Liver (tissue), 9 donors: Measurements from ENCODE around the gene TMEM107. TPM values are rescaled to one million over a fixed set of nuclear protein-coding genes. Genes with fewer than 3 reads are reported as not detected.

Source experiments
- DNase-seq: peaks from one replicate; pipeline ENCODE4 v3.0.0-alpha.2; 2017; ENCODE audit warnings: low spot score
- H3K27ac ChIP-seq, 2 donors: one replicate each; pipeline ENCODE4 v1.7.0; 2013; ENCODE audit warnings: inconsistent platforms in 2 of 2, low read length in 2 of 2, control low read depth in 1 of 2, low read depth in 1 of 2, mild to moderate bottlenecking in 1 of 2
- H3K27me3 ChIP-seq, 4 donors: one replicate each; pipeline versions ENCODE4 v1.6.1 to v1.7.0; 2013; ENCODE audit warnings: low read length in 3 of 4, inconsistent platforms in 1 of 4, mild to moderate bottlenecking in 1 of 4, moderate library complexity in 1 of 4; ENCODE audit not compliant: control insufficient read depth in 4 of 4, insufficient read depth in 4 of 4
- H3K36me3 ChIP-seq, 4 donors: one replicate each; pipeline versions ENCODE4 v1.6.1 to v1.7.0; 2013; ENCODE audit warnings: low read length in 3 of 4, mild to moderate bottlenecking in 3 of 4, low read depth in 1 of 4, moderate library complexity in 1 of 4; ENCODE audit not compliant: control insufficient read depth in 4 of 4, insufficient read depth in 3 of 4
- H3K4me1 ChIP-seq, 4 donors: one replicate each; pipeline versions ENCODE4 v1.6.1 to v1.7.0; 2013; ENCODE audit warnings: low read length in 3 of 4, mild to moderate bottlenecking in 3 of 4, moderate library complexity in 1 of 4; ENCODE audit not compliant: control insufficient read depth in 4 of 4, insufficient read depth in 4 of 4
- H3K4me3 ChIP-seq, 3 donors: one replicate each; pipeline versions ENCODE4 v1.6.1 to v1.7.0; 2013; ENCODE audit warnings: low read length in 3 of 3, control low read depth in 1 of 3, low read depth in 1 of 3, mild to moderate bottlenecking in 1 of 3
- H3K9ac ChIP-seq, 2 donors: one replicate each; pipeline ENCODE4 v1.7.0; 2013; ENCODE audit warnings: low read length in 2 of 2, mild to moderate bottlenecking in 2 of 2, moderate library complexity in 2 of 2, control low read depth in 1 of 2, low read depth in 1 of 2
- H3K9me3 ChIP-seq, 4 donors: one replicate each; pipeline versions ENCODE4 v1.6.1 to v1.7.0; 2013; ENCODE audit warnings: low read length in 3 of 4; ENCODE audit not compliant: control insufficient read depth in 4 of 4
- EGR1 ChIP-seq, 2 donors: IDR thresholded peaks; 2 replicates each; pipeline ENCODE4 v1.6.1; 2016 to 2018; ENCODE audit warnings: antibody characterized with exemption in 2 of 2, low read depth in 2 of 2
- FOXA1 ChIP-seq: IDR thresholded peaks from 2 replicates; pipeline ENCODE4 v1.6.1; 2016; ENCODE audit warnings: antibody characterized with exemption
- FOXA2 ChIP-seq: IDR thresholded peaks from 2 replicates; pipeline ENCODE4 v1.6.1; 2016; ENCODE audit warnings: antibody characterized with exemption
- GABPA ChIP-seq, 2 donors: IDR thresholded peaks in 1 of 2; conservative IDR thresholded peaks in 1 of 2; 2 replicates each; pipeline ENCODE4 v1.6.1; 2016; ENCODE audit warnings: antibody characterized with exemption in 2 of 2, mild to moderate bottlenecking in 1 of 2, moderate library complexity in 1 of 2
- HNF4A ChIP-seq, 2 donors: conservative IDR thresholded peaks; 2 replicates each; pipeline ENCODE4 v1.6.1; 2016; ENCODE audit warnings: antibody characterized with exemption in 2 of 2, mild to moderate bottlenecking in 2 of 2
- HNF4G ChIP-seq: IDR thresholded peaks from 2 replicates; pipeline ENCODE4 v1.6.1; 2016; ENCODE audit warnings: antibody characterized with exemption
- JUND ChIP-seq, 2 donors: IDR thresholded peaks; 2 replicates each; pipeline ENCODE4 v1.6.1; 2016; ENCODE audit warnings: antibody characterized with exemption in 2 of 2
- MAX ChIP-seq: IDR thresholded peaks from 2 replicates; pipeline ENCODE4 v1.6.1; 2016; ENCODE audit warnings: antibody characterized with exemption
- NR2F2 ChIP-seq: IDR thresholded peaks from 2 replicates; pipeline ENCODE4 v1.6.1; 2016; ENCODE audit warnings: antibody characterized with exemption
- RAD21 ChIP-seq, 2 donors: IDR thresholded peaks; 2 replicates each; pipeline ENCODE4 v1.6.1; 2016; ENCODE audit warnings: antibody characterized with exemption in 2 of 2, mild to moderate bottlenecking in 2 of 2
- REST ChIP-seq: IDR thresholded peaks from 2 replicates; pipeline ENCODE4 v1.6.1; 2016; ENCODE audit warnings: antibody characterized with exemption, mild to moderate bottlenecking
- RXRA ChIP-seq, 2 donors: IDR thresholded peaks; 2 replicates each; pipeline ENCODE4 v1.6.1; 2017 to 2018; ENCODE audit warnings: antibody characterized with exemption in 2 of 2, mild to moderate bottlenecking in 1 of 2
- SP1 ChIP-seq: IDR thresholded peaks from 2 replicates; pipeline ENCODE4 v1.6.1; 2018; ENCODE audit warnings: antibody characterized with exemption, mild to moderate bottlenecking
- TAF1 ChIP-seq: conservative IDR thresholded peaks from 2 replicates; pipeline ENCODE4 v1.6.1; 2016; ENCODE audit warnings: antibody characterized with exemption, mild to moderate bottlenecking
- YY1 ChIP-seq: IDR thresholded peaks from 2 replicates; pipeline ENCODE4 v1.6.1; 2016; ENCODE audit warnings: antibody characterized with exemption, mild to moderate bottlenecking
- WGBS: extraction: QIAGEN DNeasy Blood & Tissue Kit; methylation state at CpG from one replicate; pipeline ENCODE4 v1.1.7; 2013; 5-methylcytosine and 5-hydroxymethylcytosine counted together
- polyA plus RNA-seq, 2 donors: library from polyadenylated mRNA; stranded (reverse) in 1 of 2; unstranded in 1 of 2; fragments of 200-250 nt in 1 of 2; fragments of >200 nt in 1 of 2; fragmentation: Nextera tagmentation in 1 of 2; extraction: Ambion mirVana in 1 of 2; gene quantifications; one replicate each; pipeline versions ENCODE4 v1.2.1 to v1.2.3, GENCODE V29; 2013 to 2015
- total RNA-seq, 2 donors: library from RNA; depleted of rRNA; stranded (reverse); fragments of >200 nt; gene quantifications; one replicate each; pipeline ENCODE4 v1.2.3, GENCODE V29; 2014
- TF ChIP-seq, protein P1 (sequence below): fragments of 150-350 bp; IDR thresholded peaks from 2 replicates; pipeline ENCODE4 v1.5.1; 2017; ENCODE audit warnings: improper control_type of control experiment, low read depth, low read length; ENCODE audit not compliant: missing input control
- TF ChIP-seq, protein P2 (sequence below): IDR thresholded peaks from 2 replicates; pipeline ENCODE4 v1.6.1; 2016; ENCODE audit warnings: antibody characterized with exemption
- TF ChIP-seq, protein P3 (sequence below): IDR thresholded peaks from 2 replicates; pipeline ENCODE4 v1.6.1; 2016; ENCODE audit warnings: antibody characterized with exemption
- donor health status: healthy.
- donor health status: healthy.
- donor health status: healthy.
- donor health status: healthy.
- donor health status: healthy.

Gene TMEM107
- total and polyA plus RNA-seq, 4 donors: 3.0 to 8.4 (median 4.2) TPM

DNA sequence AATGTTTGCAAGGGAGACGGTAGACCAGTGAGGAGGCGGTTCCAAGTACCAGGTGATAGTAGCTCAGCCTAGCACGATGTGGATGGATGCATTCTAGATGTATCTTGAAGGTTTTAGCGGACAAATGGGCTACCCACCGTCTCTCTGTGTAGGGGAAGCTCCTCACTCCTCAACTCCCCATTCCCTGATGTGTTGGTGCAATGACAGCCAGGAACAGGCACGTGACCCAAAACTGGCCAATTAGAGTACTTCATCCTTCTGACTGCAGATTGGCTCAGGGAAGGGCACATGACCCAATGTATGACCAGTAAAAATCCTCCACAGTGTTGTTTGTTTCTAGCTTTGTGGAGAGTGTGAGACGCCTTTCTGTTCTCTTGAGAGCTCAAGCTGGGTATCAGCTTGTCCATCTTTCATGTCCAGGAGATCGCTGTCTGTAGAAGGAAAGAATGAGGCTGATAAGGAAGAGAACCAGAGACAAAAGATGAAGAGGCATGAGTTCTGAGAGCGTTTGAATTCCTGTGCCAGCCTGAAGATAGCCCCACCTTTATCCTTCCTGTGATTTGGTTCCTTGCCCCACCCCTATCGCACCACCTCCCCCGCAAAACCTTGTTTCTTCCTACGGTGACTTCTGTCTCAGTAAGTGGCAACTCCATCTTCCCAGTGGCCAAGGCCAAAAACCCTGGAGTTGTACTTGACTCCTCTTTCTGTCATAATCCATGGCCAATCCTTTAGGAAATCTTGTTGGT, 16.1 kb upstream of the TMEM107 start:
- Histone ChIP-seq H3K4me1 (peaks cover 12 to 40% (median 23%) of the 10 kb centered on the region in 4 donors), H3K36me3 (no peaks in the 10 kb centered on the region), H3K27ac (peak overlapping the region in 1 of 2 donors; percentile 59), H3K4me3 (peak overlapping the region in 1 of 3 donors; percentile 34), H3K9ac (no peak overlapping the region), H3K27me3 (no peaks in the 10 kb centered on the region), H3K9me3 (no peaks in the 10 kb centered on the region)
- WGBS: 22% methylated on average over 12 of the region's 12 CpGs
- TF ChIP-seq RAD21 (IDR thresholded peaks at IDR 0.05) (no peak), REST (peak; percentile 37), SP1 (peak; percentile 50), JUND (IDR thresholded peaks at IDR 0.05) (no peak), FOXA2 (no peak), HNF4A (conservative IDR thresholded peaks at IDR 0.05) (no peak), RXRA (IDR thresholded peaks at IDR 0.05) (no peak), FOXA1 (no peak), GABPA (IDR thresholded peaks at IDR 0.05 in 1 of 2, conservative IDR thresholded peaks at IDR 0.05 in 1 of 2) (no peak), EGR1 (IDR thresholded peaks at IDR 0.05; ENCODE audit: low read depth in 2 of 2) (no peak), HNF4G (no peak), MAX (peak; percentile 19), YY1 (peak; percentile 43), TAF1 (peak; percentile 65), NR2F2 (no peak)
- TF ChIP-seq, protein P1, sequence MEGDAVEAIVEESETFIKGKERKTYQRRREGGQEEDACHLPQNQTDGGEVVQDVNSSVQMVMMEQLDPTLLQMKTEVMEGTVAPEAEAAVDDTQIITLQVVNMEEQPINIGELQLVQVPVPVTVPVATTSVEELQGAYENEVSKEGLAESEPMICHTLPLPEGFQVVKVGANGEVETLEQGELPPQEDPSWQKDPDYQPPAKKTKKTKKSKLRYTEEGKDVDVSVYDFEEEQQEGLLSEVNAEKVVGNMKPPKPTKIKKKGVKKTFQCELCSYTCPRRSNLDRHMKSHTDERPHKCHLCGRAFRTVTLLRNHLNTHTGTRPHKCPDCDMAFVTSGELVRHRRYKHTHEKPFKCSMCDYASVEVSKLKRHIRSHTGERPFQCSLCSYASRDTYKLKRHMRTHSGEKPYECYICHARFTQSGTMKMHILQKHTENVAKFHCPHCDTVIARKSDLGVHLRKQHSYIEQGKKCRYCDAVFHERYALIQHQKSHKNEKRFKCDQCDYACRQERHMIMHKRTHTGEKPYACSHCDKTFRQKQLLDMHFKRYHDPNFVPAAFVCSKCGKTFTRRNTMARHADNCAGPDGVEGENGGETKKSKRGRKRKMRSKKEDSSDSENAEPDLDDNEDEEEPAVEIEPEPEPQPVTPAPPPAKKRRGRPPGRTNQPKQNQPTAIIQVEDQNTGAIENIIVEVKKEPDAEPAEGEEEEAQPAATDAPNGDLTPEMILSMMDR: no peak
- TF ChIP-seq, protein P2, sequence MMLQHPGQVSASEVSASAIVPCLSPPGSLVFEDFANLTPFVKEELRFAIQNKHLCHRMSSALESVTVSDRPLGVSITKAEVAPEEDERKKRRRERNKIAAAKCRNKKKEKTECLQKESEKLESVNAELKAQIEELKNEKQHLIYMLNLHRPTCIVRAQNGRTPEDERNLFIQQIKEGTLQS: no peak
- TF ChIP-seq, protein P3, sequence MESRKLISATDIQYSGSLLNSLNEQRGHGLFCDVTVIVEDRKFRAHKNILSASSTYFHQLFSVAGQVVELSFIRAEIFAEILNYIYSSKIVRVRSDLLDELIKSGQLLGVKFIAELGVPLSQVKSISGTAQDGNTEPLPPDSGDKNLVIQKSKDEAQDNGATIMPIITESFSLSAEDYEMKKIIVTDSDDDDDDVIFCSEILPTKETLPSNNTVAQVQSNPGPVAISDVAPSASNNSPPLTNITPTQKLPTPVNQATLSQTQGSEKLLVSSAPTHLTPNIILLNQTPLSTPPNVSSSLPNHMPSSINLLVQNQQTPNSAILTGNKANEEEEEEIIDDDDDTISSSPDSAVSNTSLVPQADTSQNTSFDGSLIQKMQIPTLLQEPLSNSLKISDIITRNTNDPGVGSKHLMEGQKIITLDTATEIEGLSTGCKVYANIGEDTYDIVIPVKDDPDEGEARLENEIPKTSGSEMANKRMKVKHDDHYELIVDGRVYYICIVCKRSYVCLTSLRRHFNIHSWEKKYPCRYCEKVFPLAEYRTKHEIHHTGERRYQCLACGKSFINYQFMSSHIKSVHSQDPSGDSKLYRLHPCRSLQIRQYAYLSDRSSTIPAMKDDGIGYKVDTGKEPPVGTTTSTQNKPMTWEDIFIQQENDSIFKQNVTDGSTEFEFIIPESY: no peak
- DNase-seq: peak; percentile 78
